ENCODE results near the gene CCDC47. TPM values are rescaled to one million over a fixed set of nuclear protein-coding genes. Genes with fewer than 3 reads are reported as not detected.

Gene CCDC47
- total RNA-seq, 2 donors from 2014 or later: 57.3 to 65.7 TPM

GRCh38 chr17:63792055-63792729 lies 18.8 kb upstream of the CCDC47 start:
- no peaks in the 10 kb centered on the region for H3K4me1 Mint-ChIP-seq
- Histone ChIP-seq H3K4me1 (ENCODE audit: control insufficient read depth, insufficient read depth, low read length) (no peaks in the 10 kb centered on the region), H3K27me3 (ENCODE audit: control insufficient read depth, insufficient read depth, low read length, poor library complexity, severe bottlenecking) (no peaks in the 10 kb centered on the region), H3K27ac (ENCODE audit: low read depth, low read length) (no peak overlapping the region), H3K4me3 (ENCODE audit: low read length) (no peak overlapping the region), H3K9ac (ENCODE audit: extremely low read depth, low read length, poor library complexity, severe bottlenecking) (no peak overlapping the region), H3K36me3 (ENCODE audit: control insufficient read depth, insufficient read depth, low read length) (peaks cover 96% of the 10 kb centered on the region), H3K9me3 (ENCODE audit: control insufficient read depth, low read length) (no peaks in the 10 kb centered on the region)
- TF ChIP-seq CTCF (conservative IDR thresholded peaks at IDR 0.05): no peak
- DNase-seq: no peak
- no peaks in the 10 kb centered on the region for H3K9me3 Mint-ChIP-seq
- WGBS, 2 experiments (ENCODE audit: insufficient coverage in 1 of 2, insufficient read length in 1 of 2): 80 to 93% methylated on average over 2 to 3 of the region's 3 CpGs
- peaks cover 72% of the 10 kb centered on the region for H3K36me3 Mint-ChIP-seq (ENCODE audit: low read depth)
- H3K4me3 Mint-ChIP-seq: no peak overlapping the region
- H3K27ac Mint-ChIP-seq: no peak overlapping the region
- no peaks in the 10 kb centered on the region for H3K27me3 Mint-ChIP-seq (ENCODE audit: insufficient read depth)

GRCh38 chr17:63790057-63790456 lies 16.7 kb upstream of the CCDC47 start:
- WGBS, 2 experiments (ENCODE audit: insufficient coverage in 1 of 2, insufficient read length in 1 of 2): 89 to 99% methylated on average over 4 of the region's 6 CpGs
- H3K4me3 ChIP-seq (ENCODE audit: low read length): no peak overlapping the region
- no peaks in the 10 kb centered on the region for H3K9me3 Mint-ChIP-seq
- no peak for DNase-seq
- H3K36me3 Mint-ChIP-seq (ENCODE audit: low read depth): peaks cover 68% of the 10 kb centered on the region
- H3K4me1 Mint-ChIP-seq: peaks cover 1% of the 10 kb centered on the region
- peaks cover 94% of the 10 kb centered on the region for H3K36me3 ChIP-seq (ENCODE audit: control insufficient read depth, insufficient read depth, low read length)
- H3K27ac Mint-ChIP-seq: no peak overlapping the region
- no peaks in the 10 kb centered on the region for H3K27me3 Mint-ChIP-seq (ENCODE audit: insufficient read depth)
- H3K4me1 ChIP-seq (ENCODE audit: control insufficient read depth, insufficient read depth, low read length): no peaks in the 10 kb centered on the region
- no peak overlapping the region for H3K9ac ChIP-seq (ENCODE audit: extremely low read depth, low read length, poor library complexity, severe bottlenecking)
- no peak overlapping the region for H3K27ac ChIP-seq (ENCODE audit: low read depth, low read length)
- H3K9me3 ChIP-seq (ENCODE audit: control insufficient read depth, low read length): no peaks in the 10 kb centered on the region
- TF ChIP-seq CTCF (conservative IDR thresholded peaks at IDR 0.05): no peak
- H3K4me3 Mint-ChIP-seq: no peak overlapping the region
- H3K27me3 ChIP-seq (ENCODE audit: control insufficient read depth, insufficient read depth, low read length, poor library complexity, severe bottlenecking): no peaks in the 10 kb centered on the region

- Histone ChIP-seq H3K9ac (ENCODE audit: extremely low read depth, low read length, poor library complexity, severe bottlenecking) (no peak overlapping the region), H3K27me3 (ENCODE audit: control insufficient read depth, insufficient read depth, low read length, poor library complexity, severe bottlenecking) (no peaks in the 10 kb centered on the region), H3K36me3 (ENCODE audit: control insufficient read depth, insufficient read depth, low read length) (peaks cover 95% of the 10 kb centered on the region)
Measured at GRCh38 chr17:63786971-63787711, 13.7 kb upstream of the CCDC47 start.

More at GRCh38 chr17:63786971-63787711, 13.7 kb upstream of the CCDC47 start:
- H3K27ac ChIP-seq (ENCODE audit: low read depth, low read length): no peak overlapping the region
- TF ChIP-seq CTCF (conservative IDR thresholded peaks at IDR 0.05): no peak
- H3K36me3 Mint-ChIP-seq (ENCODE audit: low read depth): peaks cover 50% of the 10 kb centered on the region
- H3K4me3 Mint-ChIP-seq: no peak overlapping the region
- no peaks in the 10 kb centered on the region for H3K9me3 Mint-ChIP-seq
- no peaks in the 10 kb centered on the region for H3K9me3 ChIP-seq (ENCODE audit: control insufficient read depth, low read length)
- no peaks in the 10 kb centered on the region for H3K4me1 ChIP-seq (ENCODE audit: control insufficient read depth, insufficient read depth, low read length)
- 92 to 98% methylated on average over 5 to 12 of the region's 13 CpGs for WGBS, 2 experiments (ENCODE audit: insufficient coverage in 1 of 2, insufficient read length in 1 of 2)
- H3K27ac Mint-ChIP-seq: no peak overlapping the region
- no peaks in the 10 kb centered on the region for H3K27me3 Mint-ChIP-seq (ENCODE audit: insufficient read depth)
- H3K4me1 Mint-ChIP-seq: peaks cover 1% of the 10 kb centered on the region
- H3K4me3 ChIP-seq (ENCODE audit: low read length): no peak overlapping the region
- peak; percentile 81 for DNase-seq

Measured in endodermal cell (in vitro differentiated cells).